GM18867 (cell line): ENCODE measurements around the gene FBXL20.

Source experiments
- ATAC-seq: cut with Tn5 transposase; IDR thresholded peaks from one replicate; pipeline ENCODE4 v1.9.1; 2021; ENCODE audit warnings: mild to moderate bottlenecking, moderate library complexity; ENCODE audit not compliant: unreplicated experiment

FBXL20 gene

DNA sequence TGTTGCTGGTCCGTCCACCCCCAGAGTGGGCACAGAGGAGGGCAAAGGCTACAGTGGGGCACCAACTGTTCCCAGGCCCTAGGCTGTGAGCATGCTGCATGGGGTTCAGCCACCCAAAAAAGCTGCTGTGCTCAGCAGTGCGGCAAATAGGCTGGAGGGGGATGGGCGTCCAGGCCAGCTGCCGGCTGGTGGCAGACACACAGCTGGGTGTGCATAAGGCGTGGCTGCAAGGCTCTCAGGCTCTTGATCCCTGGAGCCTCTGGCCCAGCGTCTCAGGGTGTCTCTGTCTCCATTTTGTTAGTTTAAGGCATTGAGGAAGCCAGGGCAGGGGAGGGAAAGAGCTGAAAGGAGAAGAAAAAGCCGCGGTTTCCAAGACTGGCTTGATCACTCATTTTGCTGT is 192.5 kb downstream of the FBXL20 start:
- ATAC-seq, result peak; percentile 62

DNA sequence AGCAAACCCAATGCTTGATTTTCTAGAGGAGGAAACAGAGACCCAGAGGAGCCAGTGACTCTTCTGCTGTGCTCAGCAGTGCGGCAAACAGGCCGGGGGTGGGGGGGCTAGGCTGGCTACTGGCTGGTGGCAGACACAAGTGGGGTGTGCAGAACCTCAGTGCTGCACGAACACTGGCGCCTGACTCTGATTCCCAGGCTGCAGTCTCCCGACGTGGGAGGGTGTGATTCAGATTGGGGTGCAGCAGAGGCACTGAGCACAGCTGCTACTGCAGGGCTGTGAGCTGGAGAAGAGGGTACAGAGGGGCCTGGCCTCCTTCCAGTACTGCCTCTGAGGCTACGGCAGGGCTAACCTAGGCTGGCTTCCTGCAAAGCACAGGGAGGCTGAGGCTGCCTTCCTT is 193.3 kb downstream of the FBXL20 start:
- no peak for ATAC-seq

DNA sequence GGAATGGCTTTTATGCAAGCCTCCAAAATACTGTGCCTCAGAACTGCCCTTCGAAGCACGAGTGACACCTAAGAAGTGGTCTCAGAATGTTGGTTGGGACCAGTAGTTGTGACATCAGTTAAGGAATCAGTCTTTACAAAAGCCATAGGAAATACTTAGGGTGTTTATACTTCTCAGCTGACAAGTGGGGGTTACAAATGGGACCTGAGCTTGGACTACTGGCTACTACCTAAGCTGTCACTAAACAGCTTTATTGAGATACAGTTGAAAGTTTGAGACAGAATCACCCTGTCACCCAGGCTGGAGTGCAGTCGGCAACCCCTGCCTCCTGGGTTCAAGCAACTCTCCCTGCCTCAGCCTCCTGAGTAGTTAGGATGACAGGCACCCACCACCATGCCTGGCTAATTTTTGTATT is 196.3 kb downstream of the FBXL20 start:
- no peak for ATAC-seq

DNA sequence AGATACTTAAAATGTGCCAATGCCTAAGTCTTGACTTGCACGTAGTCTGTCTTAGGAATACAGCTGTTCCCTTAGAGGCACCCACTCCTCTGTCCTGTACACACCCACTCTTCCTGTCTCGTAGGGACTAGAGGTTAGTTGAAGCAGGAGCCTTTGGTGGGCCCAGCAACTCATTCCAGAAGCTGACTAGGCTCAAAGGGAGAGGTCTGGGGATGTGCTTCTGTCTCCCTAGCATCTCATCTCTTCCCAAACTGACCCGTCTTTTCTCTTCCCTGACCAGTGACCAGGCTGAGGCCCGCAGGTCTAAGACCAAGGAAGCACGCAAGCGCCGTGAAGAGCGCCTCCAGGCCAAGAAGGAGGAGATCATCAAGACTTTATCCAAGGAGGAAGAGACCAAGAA is 197.2 kb downstream of the FBXL20 start:
- ATAC-seq, result no peak
